WTC11 (cell line): Measurements from ENCODE around the gene TSPAN32. TPM values are rescaled to one million over a fixed set of nuclear protein-coding genes. Genes with fewer than 3 reads are reported as not detected.

Source experiments
- ATAC-seq: fragments of 200-7000 bp; cut with Tn5 transposase; 2 replicates; pipeline ENCODE4 v1.10.0; 2021; ENCODE audit warnings: mild to moderate bottlenecking, moderate library complexity
- CTCF ChIA-PET: fragments of 300-600 bp; sonication (Branson Sonifier 250); formaldehyde crosslinking; loops from one replicate; lab custom pipeline; 2021; ENCODE audit warnings: antibody characterized with exemption; lab: Charles Lee
- POLR2A ChIA-PET: fragments of 350-600 bp; sonication (Branson Sonifier 250); formaldehyde crosslinking; loops from one replicate; lab custom pipeline; 2021; ENCODE audit warnings: antibody characterized with exemption; lab: Charles Lee
- DNase-seq: peaks from one replicate; pipeline ENCODE4 v3.0.0; 2021; ENCODE audit warnings: low spot score
- H3K27ac Mint-ChIP-seq: 2 replicates; pipeline ENCODE4 v1.8.0; 2021; ENCODE audit warnings: mixed read lengths
- H3K27me3 Mint-ChIP-seq: 2 replicates; pipeline ENCODE4 v1.8.0; 2021; ENCODE audit warnings: low read depth, mild to moderate bottlenecking, moderate library complexity, mixed read lengths
- H3K36me3 Mint-ChIP-seq: 2 replicates; pipeline ENCODE4 v1.8.0; 2021; ENCODE audit warnings: mixed read lengths
- H3K4me1 Mint-ChIP-seq: 2 replicates; pipeline ENCODE4 v1.8.0; 2022; ENCODE audit warnings: mixed read lengths
- H3K4me3 Mint-ChIP-seq: 2 replicates; pipeline ENCODE4 v1.8.0; 2021; ENCODE audit warnings: mild to moderate bottlenecking, moderate library complexity, mixed read lengths
- H3K9me3 Mint-ChIP-seq: 2 replicates; pipeline ENCODE4 v1.8.0; 2021; ENCODE audit warnings: mixed read lengths
- ARID4B ChIP-seq: sonication (generic); formaldehyde crosslinking; IDR thresholded peaks from 2 replicates; pipeline ENCODE4 v1.8.0; 2023; ENCODE audit warnings: missing genetic modification reagents, mild to moderate bottlenecking, borderline replicate concordance
- ATF3 ChIP-seq: sonication (generic); formaldehyde crosslinking; conservative IDR thresholded peaks from 2 replicates; pipeline ENCODE4 v1.8.1; 2022; ENCODE audit warnings: mild to moderate bottlenecking, missing genetic modification reagents
- CREB1 ChIP-seq: sonication (generic); formaldehyde crosslinking; IDR thresholded peaks from 2 replicates; pipeline ENCODE4 v1.8.0; 2023; ENCODE audit warnings: mild to moderate bottlenecking, missing genetic modification reagents
- ERG ChIP-seq: fragments of 250-450 bp; sonication (Bioruptor Pico); IDR thresholded peaks from 2 replicates; pipeline ENCODE4 v1.8.0; 2021; ENCODE audit warnings: mild to moderate bottlenecking
- ESRRA ChIP-seq: sonication (generic); formaldehyde crosslinking; IDR thresholded peaks from 2 replicates; pipeline ENCODE4 v1.8.1; 2022; ENCODE audit warnings: mild to moderate bottlenecking, missing genetic modification reagents, borderline replicate concordance
- FOXP4 ChIP-seq: sonication (generic); formaldehyde crosslinking; IDR thresholded peaks from 2 replicates; pipeline ENCODE4 v1.8.0; 2022; ENCODE audit warnings: mild to moderate bottlenecking, missing genetic modification reagents
- GABPB1 ChIP-seq: sonication (generic); formaldehyde crosslinking; IDR thresholded peaks from 2 replicates; pipeline ENCODE4 v1.8.1; 2023; ENCODE audit warnings: mild to moderate bottlenecking, missing genetic modification reagents
- HMGA2 ChIP-seq: fragments of 250-450 bp; sonication (Bioruptor Pico); IDR thresholded peaks from 2 replicates; pipeline ENCODE4 v1.4.0; 2021; ENCODE audit warnings: mild to moderate bottlenecking, moderate library complexity
- MYBL2 ChIP-seq: sonication (generic); formaldehyde crosslinking; IDR thresholded peaks from 2 replicates; pipeline ENCODE4 v1.8.1; 2023; ENCODE audit warnings: mild to moderate bottlenecking, moderate library complexity, missing genetic modification reagents
- NFATC4 ChIP-seq: fragments of 250-450 bp; sonication (Bioruptor Pico); IDR thresholded peaks from 2 replicates; pipeline ENCODE4 v1.9.0; 2021; ENCODE audit warnings: mild to moderate bottlenecking
- NFYB ChIP-seq: sonication (generic); formaldehyde crosslinking; conservative IDR thresholded peaks from 2 replicates; pipeline ENCODE4 v1.8.0; 2022; ENCODE audit warnings: low read depth, missing genetic modification reagents
- SOX15 ChIP-seq: fragments of 250-450 bp; sonication (Bioruptor Pico); IDR thresholded peaks from 2 replicates; pipeline ENCODE4 v1.9.0; 2021; ENCODE audit warnings: mild to moderate bottlenecking
- ZBTB21 ChIP-seq: sonication (generic); formaldehyde crosslinking; IDR thresholded peaks from 2 replicates; pipeline ENCODE4 v1.8.1; 2023; ENCODE audit warnings: mild to moderate bottlenecking, missing genetic modification reagents, borderline replicate concordance
- ZNF138 ChIP-seq: sonication (generic); formaldehyde crosslinking; conservative IDR thresholded peaks from 2 replicates; pipeline ENCODE4 v1.8.1; 2022; ENCODE audit warnings: mild to moderate bottlenecking, moderate library complexity, missing genetic modification reagents
- ZNF396 ChIP-seq: fragments of 250-450 bp; sonication (Bioruptor Pico); IDR thresholded peaks from 2 replicates; pipeline ENCODE4 v1.8.0; 2021; ENCODE audit warnings: mild to moderate bottlenecking, moderate library complexity, borderline replicate concordance
- ZNF423 ChIP-seq: fragments of 250-450 bp; sonication (Bioruptor Pico); IDR thresholded peaks from 2 replicates; pipeline ENCODE4 v2.1.2; 2022; ENCODE audit warnings: mild to moderate bottlenecking, moderate library complexity
- ZNF671 ChIP-seq: fragments of 250-450 bp; sonication (Bioruptor Pico); IDR thresholded peaks from 2 replicates; pipeline ENCODE4 v1.8.0; 2021; ENCODE audit warnings: mild to moderate bottlenecking
- total RNA-seq: library from RNA; stranded (reverse); gene quantifications from 3 replicates; pipeline ENCODE4 v1.2.3, GENCODE V29; 2021
- TF ChIP-seq, protein P1 (sequence below): sonication (generic); formaldehyde crosslinking; IDR thresholded peaks from 2 replicates; pipeline ENCODE4 v1.8.0; 2022; ENCODE audit warnings: mild to moderate bottlenecking, missing genetic modification reagents
- TF ChIP-seq, protein P2 (sequence below): fragments of 250-450 bp; sonication (Bioruptor Pico); IDR thresholded peaks from 2 replicates; pipeline ENCODE4 v1.9.0; 2021; ENCODE audit warnings: mild to moderate bottlenecking
- TF ChIP-seq, protein P3 (sequence below): sonication (generic); formaldehyde crosslinking; IDR thresholded peaks from 2 replicates; pipeline ENCODE4 v1.8.1; 2023; ENCODE audit warnings: mild to moderate bottlenecking, missing genetic modification reagents, moderate library complexity
- TF ChIP-seq, protein P4 (sequence below): sonication (generic); formaldehyde crosslinking; IDR thresholded peaks from 2 replicates; pipeline ENCODE4 v1.8.0; 2022; ENCODE audit warnings: mild to moderate bottlenecking, missing genetic modification reagents

Gene TSPAN32
- total RNA-seq, 1 experiment from 2014 or later = not detected

DNA sequence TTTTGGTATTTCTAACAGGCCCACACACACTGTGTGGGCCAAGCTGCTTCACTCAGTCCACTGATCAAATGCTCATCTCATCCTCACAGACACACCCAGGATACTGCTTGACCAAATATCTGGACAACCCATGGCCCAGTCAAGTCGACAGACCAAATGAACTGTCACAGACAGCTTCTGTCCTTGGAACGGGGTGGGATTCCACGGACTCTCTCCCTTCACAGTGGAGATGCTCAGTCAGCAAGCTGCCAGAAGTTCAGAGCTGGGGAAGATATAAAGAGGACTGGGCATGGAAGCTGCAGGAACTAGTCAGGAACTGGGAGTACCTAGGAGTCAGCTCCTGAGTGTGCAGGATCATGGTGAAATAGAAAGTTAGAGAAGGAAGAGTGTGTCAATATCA lies 40.7 kb downstream of the TSPAN32 start (continued):
- TF ChIP-seq FOXP4 (CRISPR knock-in tag) = no peak
- no peak for TF ChIP-seq ARID4B (CRISPR knock-in tag)
- TF ChIP-seq, protein P1, sequence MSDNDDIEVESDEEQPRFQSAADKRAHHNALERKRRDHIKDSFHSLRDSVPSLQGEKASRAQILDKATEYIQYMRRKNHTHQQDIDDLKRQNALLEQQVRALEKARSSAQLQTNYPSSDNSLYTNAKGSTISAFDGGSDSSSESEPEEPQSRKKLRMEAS (CRISPR knock-in tag) = no peak
- no peak for TF ChIP-seq NFATC4
- no peak for TF ChIP-seq SOX15

- ATAC-seq (no peak), DNase-seq (no peak)
- H3K4me3 Mint-ChIP-seq = no peak overlapping the region
- H3K4me1 Mint-ChIP-seq = peaks cover 17% of the 10 kb centered on the region
- ChIA-PET CTCF (no interaction called here), POLR2A (no interaction called here)
- H3K27me3 Mint-ChIP-seq = peaks cover 38% of the 10 kb centered on the region
- TF ChIP-seq ZNF671 (no peak), ZBTB21 (CRISPR knock-in tag) (no peak), ERG (CRISPR knock-in tag) (no peak), ZNF396 (no peak), ZNF138 (no peak), GABPB1 (CRISPR knock-in tag) (no peak), CREB1 (no peak)
- H3K9me3 Mint-ChIP-seq = peaks cover 39% of the 10 kb centered on the region
- H3K36me3 Mint-ChIP-seq = peaks cover 4% of the 10 kb centered on the region
- H3K27ac Mint-ChIP-seq = no peak overlapping the region
These were observed 41.2 kb downstream of the TSPAN32 start for GRCh38 chr11:2342981-2343380.

GRCh38 chr11:2343502-2343901 lies 41.7 kb downstream of the TSPAN32 start:
- Mint-ChIP-seq H3K9me3 (peaks cover 44% of the 10 kb centered on the region), H3K27me3 (peaks cover 43% of the 10 kb centered on the region), H3K4me3 (no peak overlapping the region), H3K36me3 (peaks cover 6% of the 10 kb centered on the region), H3K27ac (no peak overlapping the region), H3K4me1 (peaks cover 13% of the 10 kb centered on the region)
- ATAC-seq (no peak), DNase-seq (no peak)
- ChIA-PET CTCF (no interaction called here), POLR2A (no interaction called here)
- TF ChIP-seq, protein P2, sequence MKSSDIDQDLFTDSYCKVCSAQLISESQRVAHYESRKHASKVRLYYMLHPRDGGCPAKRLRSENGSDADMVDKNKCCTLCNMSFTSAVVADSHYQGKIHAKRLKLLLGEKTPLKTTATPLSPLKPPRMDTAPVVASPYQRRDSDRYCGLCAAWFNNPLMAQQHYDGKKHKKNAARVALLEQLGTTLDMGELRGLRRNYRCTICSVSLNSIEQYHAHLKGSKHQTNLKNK (CRISPR knock-in tag) = no peak
- TF ChIP-seq NFYB = no peak
- TF ChIP-seq, protein P3, sequence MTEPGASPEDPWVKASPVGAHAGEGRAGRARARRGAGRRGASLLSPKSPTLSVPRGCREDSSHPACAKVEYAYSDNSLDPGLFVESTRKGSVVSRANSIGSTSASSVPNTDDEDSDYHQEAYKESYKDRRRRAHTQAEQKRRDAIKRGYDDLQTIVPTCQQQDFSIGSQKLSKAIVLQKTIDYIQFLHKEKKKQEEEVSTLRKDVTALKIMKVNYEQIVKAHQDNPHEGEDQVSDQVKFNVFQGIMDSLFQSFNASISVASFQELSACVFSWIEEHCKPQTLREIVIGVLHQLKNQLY (CRISPR knock-in tag) = no peak
- TF ChIP-seq ZNF423 = no peak
- TF ChIP-seq ATF3 (CRISPR knock-in tag) = no peak
- TF ChIP-seq MYBL2 = no peak
- no peak for TF ChIP-seq ESRRA (CRISPR knock-in tag)
- TF ChIP-seq HMGA2 = no peak
- TF ChIP-seq, protein P4, sequence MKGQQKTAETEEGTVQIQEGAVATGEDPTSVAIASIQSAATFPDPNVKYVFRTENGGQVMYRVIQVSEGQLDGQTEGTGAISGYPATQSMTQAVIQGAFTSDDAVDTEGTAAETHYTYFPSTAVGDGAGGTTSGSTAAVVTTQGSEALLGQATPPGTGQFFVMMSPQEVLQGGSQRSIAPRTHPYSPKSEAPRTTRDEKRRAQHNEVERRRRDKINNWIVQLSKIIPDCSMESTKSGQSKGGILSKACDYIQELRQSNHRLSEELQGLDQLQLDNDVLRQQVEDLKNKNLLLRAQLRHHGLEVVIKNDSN = no peak
